Suprapubic skin (tissue), 4 donors: ENCODE data around the gene SERPING1. TPM values are rescaled to one million over a fixed set of nuclear protein-coding genes. Genes with fewer than 3 reads are reported as not detected.

Experiments
- DNase-seq, 2 donors: peaks; one replicate each; pipeline ENCODE4 v3.0.0-alpha.2; 2019; ENCODE audit warnings: low spot score in 2 of 2
- H3K27ac ChIP-seq: fragments of 200-600 bp; sonication (generic); one replicate; pipeline ENCODE4 v1.5.1; 2019
- H3K27me3 ChIP-seq: fragments of 200-600 bp; sonication (generic); one replicate; pipeline ENCODE4 v1.5.1; 2019
- H3K36me3 ChIP-seq: fragments of 200-600 bp; sonication (generic); one replicate; pipeline ENCODE4 v1.5.1; 2019
- H3K4me1 ChIP-seq: fragments of 200-600 bp; sonication (generic); one replicate; pipeline ENCODE4 v1.5.1; 2019
- H3K4me3 ChIP-seq: fragments of 200-600 bp; sonication (generic); one replicate; pipeline ENCODE4 v1.5.1; 2019; ENCODE audit warnings: mild to moderate bottlenecking
- H3K9me3 ChIP-seq: fragments of 200-600 bp; sonication (generic); one replicate; pipeline ENCODE4 v1.5.1; 2019
- EP300 ChIP-seq: sonication (generic); formaldehyde crosslinking; IDR thresholded peaks from one replicate; pipeline ENCODE4 v1.6.1; 2017; ENCODE audit warnings: antibody characterized with exemption
- POLR2A ChIP-seq, 2 donors: fragments of 450-650 bp; IDR thresholded peaks; one replicate each; pipeline ENCODE4 v1.6.1; 2017; ENCODE audit warnings: antibody characterized with exemption in 2 of 2, mild to moderate bottlenecking in 2 of 2, moderate library complexity in 2 of 2
- POLR2AphosphoS5 ChIP-seq, 3 donors: sonication (generic); formaldehyde crosslinking; IDR thresholded peaks; one replicate each; pipeline ENCODE4 v1.6.1; 2017; ENCODE audit warnings: antibody characterized with exemption in 3 of 3
- WGBS: methylation state at CpG from one replicate; pipeline ENCODE4 v1.1.5; 2018; 5-methylcytosine and 5-hydroxymethylcytosine counted together
- total RNA-seq, 4 donors: library from RNA; depleted of rRNA; stranded (reverse); fragments of >200 nt; gene quantifications; one replicate each; pipeline ENCODE4 v1.1.0, GENCODE V29; 2016
- TF ChIP-seq, protein P1 (sequence below), 2 donors: fragments of 200-600 bp in 1 of 2; fragments of 450-650 bp in 1 of 2; sonication (generic) in 1 of 2; IDR thresholded peaks; one replicate each; pipeline ENCODE4 v1.5.1; 2016 to 2019; ENCODE audit warnings: antibody characterized with exemption in 2 of 2, mild to moderate bottlenecking in 1 of 2, moderate library complexity in 1 of 2

The SERPING1 gene
- total RNA-seq, 4 donors from 2014 or later, result 93.3 to 173 (median 119) TPM

- TF ChIP-seq POLR2A (IDR thresholded peaks at IDR 0.05) (no peak), EP300 (no peak), POLR2AphosphoS5 (IDR thresholded peaks at IDR 0.05) (no peak)
- TF ChIP-seq, protein P1, sequence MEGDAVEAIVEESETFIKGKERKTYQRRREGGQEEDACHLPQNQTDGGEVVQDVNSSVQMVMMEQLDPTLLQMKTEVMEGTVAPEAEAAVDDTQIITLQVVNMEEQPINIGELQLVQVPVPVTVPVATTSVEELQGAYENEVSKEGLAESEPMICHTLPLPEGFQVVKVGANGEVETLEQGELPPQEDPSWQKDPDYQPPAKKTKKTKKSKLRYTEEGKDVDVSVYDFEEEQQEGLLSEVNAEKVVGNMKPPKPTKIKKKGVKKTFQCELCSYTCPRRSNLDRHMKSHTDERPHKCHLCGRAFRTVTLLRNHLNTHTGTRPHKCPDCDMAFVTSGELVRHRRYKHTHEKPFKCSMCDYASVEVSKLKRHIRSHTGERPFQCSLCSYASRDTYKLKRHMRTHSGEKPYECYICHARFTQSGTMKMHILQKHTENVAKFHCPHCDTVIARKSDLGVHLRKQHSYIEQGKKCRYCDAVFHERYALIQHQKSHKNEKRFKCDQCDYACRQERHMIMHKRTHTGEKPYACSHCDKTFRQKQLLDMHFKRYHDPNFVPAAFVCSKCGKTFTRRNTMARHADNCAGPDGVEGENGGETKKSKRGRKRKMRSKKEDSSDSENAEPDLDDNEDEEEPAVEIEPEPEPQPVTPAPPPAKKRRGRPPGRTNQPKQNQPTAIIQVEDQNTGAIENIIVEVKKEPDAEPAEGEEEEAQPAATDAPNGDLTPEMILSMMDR (IDR thresholded peaks at IDR 0.05), result no peak
- H3K27me3 ChIP-seq, result no peaks in the 10 kb centered on the region
- no peak for DNase-seq
- WGBS, result 62% methylated on average over 8 of the region's 9 CpGs
- no peak overlapping the region for H3K27ac ChIP-seq
- H3K36me3 ChIP-seq, result no peaks in the 10 kb centered on the region
- peak overlapping the region; percentile 66 for H3K4me3 ChIP-seq
- H3K4me1 ChIP-seq, result peaks cover 32% of the 10 kb centered on the region
- H3K9me3 ChIP-seq, result no peaks in the 10 kb centered on the region
Measured at GRCh38 chr11:57640068-57640800, 42.7 kb downstream of the SERPING1 start.

- Histone ChIP-seq H3K27ac (no peak overlapping the region), H3K4me1 (peaks cover 35% of the 10 kb centered on the region), H3K9me3 (no peaks in the 10 kb centered on the region), H3K27me3 (no peaks in the 10 kb centered on the region), H3K4me3 (no peak overlapping the region), H3K36me3 (no peaks in the 10 kb centered on the region)
- 62% methylated on average over 7 of the region's 7 CpGs for WGBS
- DNase-seq, result no peak
- no peak for TF ChIP-seq POLR2A (IDR thresholded peaks at IDR 0.05)
- TF ChIP-seq, protein P1 (IDR thresholded peaks at IDR 0.05), result peak; percentile 23 to 48
Measured at GRCh38 chr11:57641011-57641807, 43.7 kb downstream of the SERPING1 start.

GRCh38 chr11:57643802-57644201 lies 46.3 kb downstream of the SERPING1 start:
- Histone ChIP-seq H3K9me3 (no peaks in the 10 kb centered on the region), H3K36me3 (no peaks in the 10 kb centered on the region), H3K27me3 (peaks cover 10% of the 10 kb centered on the region), H3K4me1 (peaks cover 48% of the 10 kb centered on the region), H3K27ac (no peak overlapping the region), H3K4me3 (no peak overlapping the region)
- TF ChIP-seq POLR2A (IDR thresholded peaks at IDR 0.05) (no peak), EP300 (no peak), POLR2AphosphoS5 (IDR thresholded peaks at IDR 0.05) (no peak)
- TF ChIP-seq, protein P1 (IDR thresholded peaks at IDR 0.05), result no peak
- WGBS, result 87% methylated on average over 3 of the region's 3 CpGs
- DNase-seq, result no peak

GRCh38 chr11:57644748-57645688 lies 47.5 kb downstream of the SERPING1 start:
- Histone ChIP-seq H3K4me1 (peaks cover 48% of the 10 kb centered on the region), H3K4me3 (no peak overlapping the region), H3K36me3 (no peaks in the 10 kb centered on the region), H3K9me3 (no peaks in the 10 kb centered on the region), H3K27me3 (peaks cover 16% of the 10 kb centered on the region), H3K27ac (no peak overlapping the region)
- peak; percentile 90 to 92 for DNase-seq
- 7% methylated on average over 17 of the region's 17 CpGs for WGBS
- TF ChIP-seq, protein P1 (IDR thresholded peaks at IDR 0.05), result peak; percentile 26 to 91
- TF ChIP-seq POLR2AphosphoS5 (IDR thresholded peaks at IDR 0.05), result no peak
